Measurements from ENCODE around the gene FAM47C.
"Not testable (repeated sequence)": the region's sequence is repeated elsewhere in the genome, so short reads cannot be mapped to it uniquely, and the experiment has no call there.

Gene FAM47C

DNA sequence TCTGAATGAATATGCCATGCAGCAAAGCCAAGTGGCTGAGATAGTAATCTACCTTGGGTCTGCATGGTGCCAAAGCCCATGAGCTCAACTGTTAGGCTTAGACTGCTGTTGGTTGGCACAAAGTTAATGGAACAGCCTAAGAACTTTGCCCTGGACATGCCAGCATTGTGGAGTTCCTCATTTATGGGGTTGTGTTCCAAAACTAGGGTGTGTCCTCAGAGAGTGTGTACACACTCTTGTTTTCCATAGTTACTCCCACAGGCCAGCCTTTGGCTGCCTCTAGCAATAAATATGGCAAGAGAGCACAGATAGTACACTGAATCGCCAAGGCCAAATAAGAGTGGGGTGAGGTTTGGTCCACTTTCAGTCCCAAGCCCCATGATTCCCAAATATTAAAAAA, 30.6 kb downstream of the FAM47C start:
- H3K36me3 ChIP-seq (ENCODE audit: low read length); H4K20me1 ChIP-seq (ENCODE audit: low read depth, low read length); H3K9ac ChIP-seq (ENCODE audit: low read length); H3K9me2 ChIP-seq (replicated peaks; ENCODE audit: insufficient read depth, low read length); H3K79me2 ChIP-seq (ENCODE audit: insufficient read depth, low read length); H3K27ac ChIP-seq (ENCODE audit: low read depth, low read length); H3K4me2 ChIP-seq (ENCODE audit: low read depth, low read length, poor library complexity, severe bottlenecking); H3F3A ChIP-seq (ENCODE audit: insufficient read depth); H3K27me3 ChIP-seq (ENCODE audit: low read length); H3K9me3 ChIP-seq (ENCODE audit: insufficient read depth, low read length); H3K4me3 ChIP-seq (ENCODE audit: insufficient read depth, low read length, poor library complexity, severe bottlenecking); H2AFZ ChIP-seq (ENCODE audit: low read depth, low read length, severe bottlenecking): not testable (repeated sequence)

DNA sequence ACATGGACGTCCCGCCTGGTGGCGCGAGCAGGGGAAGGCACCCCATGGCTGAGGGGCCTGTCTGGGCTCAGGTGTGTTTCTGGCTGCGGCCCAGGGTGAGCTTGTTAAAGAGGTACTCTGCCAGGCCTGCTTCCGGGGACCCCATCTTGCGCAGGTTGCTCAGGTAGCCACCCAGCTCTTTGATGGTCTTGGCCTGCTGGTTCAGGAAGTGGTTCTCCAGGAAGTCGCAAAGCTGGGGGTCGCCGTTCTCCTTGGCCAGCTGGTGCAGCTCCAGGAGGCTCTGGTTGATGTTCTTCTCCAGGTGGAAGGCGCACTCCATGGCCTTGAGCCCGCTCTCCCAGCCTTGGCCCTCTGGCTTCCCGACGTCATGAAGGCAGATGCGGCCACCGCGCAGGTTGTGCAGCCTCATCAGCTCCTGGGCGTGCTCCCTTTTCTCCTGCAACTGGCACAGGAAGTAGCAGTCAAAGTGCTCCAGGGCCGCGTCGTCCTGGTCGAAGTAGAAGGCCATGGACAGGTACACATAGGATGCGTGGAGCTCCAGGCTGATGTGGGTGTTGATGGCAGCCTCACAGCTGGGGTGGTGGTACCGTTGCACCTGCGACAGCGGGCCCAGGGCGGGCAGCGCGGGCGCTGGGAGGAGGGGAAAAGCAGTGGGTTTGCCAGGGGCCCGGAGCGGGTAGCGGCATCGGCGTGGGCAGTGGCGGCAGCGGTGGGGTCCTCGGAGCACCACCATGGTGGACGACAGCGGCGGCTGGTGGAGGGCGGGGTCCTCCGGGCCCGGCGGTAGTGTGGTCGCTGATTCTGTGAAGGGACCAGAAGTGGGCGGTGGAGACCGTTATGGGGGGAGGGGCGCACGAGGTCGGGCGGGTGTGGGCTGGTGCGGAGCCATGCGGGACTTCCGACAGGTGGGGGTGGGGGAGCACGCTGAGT, 35.1 kb downstream of the FAM47C start:
- not testable (repeated sequence) for H3K27me3 ChIP-seq (ENCODE audit: low read length); H3F3A ChIP-seq (ENCODE audit: insufficient read depth); H3K9ac ChIP-seq (ENCODE audit: low read length); H3K4me3 ChIP-seq (ENCODE audit: insufficient read depth, low read length, poor library complexity, severe bottlenecking); H3K4me2 ChIP-seq (ENCODE audit: low read depth, low read length, poor library complexity, severe bottlenecking); H3K9me2 ChIP-seq (replicated peaks; ENCODE audit: insufficient read depth, low read length); H4K20me1 ChIP-seq (ENCODE audit: low read depth, low read length); H2AFZ ChIP-seq (ENCODE audit: low read depth, low read length, severe bottlenecking); H3K27ac ChIP-seq (ENCODE audit: low read depth, low read length); H3K79me2 ChIP-seq (ENCODE audit: insufficient read depth, low read length); H3K36me3 ChIP-seq (ENCODE audit: low read length); H3K9me3 ChIP-seq (ENCODE audit: insufficient read depth, low read length)

DNA sequence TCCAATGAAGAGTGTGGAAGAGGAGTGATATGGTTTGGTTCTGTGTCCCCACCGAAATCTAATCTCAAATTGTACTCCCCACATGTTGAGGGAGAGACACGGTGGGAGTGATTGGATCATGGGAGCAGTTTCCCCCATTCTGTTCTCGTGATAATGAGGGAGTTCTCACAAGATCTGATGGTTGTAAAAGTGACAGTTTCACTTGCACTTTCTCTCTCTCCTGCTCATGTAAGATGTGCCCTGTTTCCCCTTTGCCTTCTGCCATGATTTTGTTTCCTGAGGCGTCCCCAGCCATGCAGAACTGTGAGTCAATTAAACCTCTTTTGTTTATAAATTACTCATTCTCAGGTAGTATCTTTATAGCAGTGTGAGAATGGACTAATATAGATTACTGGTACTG, 39.6 kb downstream of the FAM47C start:
- no peaks in the 10 kb centered on the region for H3K79me2 ChIP-seq (ENCODE audit: insufficient read depth, low read length)
- no peaks in the 10 kb centered on the region for H3K36me3 ChIP-seq (ENCODE audit: low read length)
- TF ChIP-seq, protein P1, sequence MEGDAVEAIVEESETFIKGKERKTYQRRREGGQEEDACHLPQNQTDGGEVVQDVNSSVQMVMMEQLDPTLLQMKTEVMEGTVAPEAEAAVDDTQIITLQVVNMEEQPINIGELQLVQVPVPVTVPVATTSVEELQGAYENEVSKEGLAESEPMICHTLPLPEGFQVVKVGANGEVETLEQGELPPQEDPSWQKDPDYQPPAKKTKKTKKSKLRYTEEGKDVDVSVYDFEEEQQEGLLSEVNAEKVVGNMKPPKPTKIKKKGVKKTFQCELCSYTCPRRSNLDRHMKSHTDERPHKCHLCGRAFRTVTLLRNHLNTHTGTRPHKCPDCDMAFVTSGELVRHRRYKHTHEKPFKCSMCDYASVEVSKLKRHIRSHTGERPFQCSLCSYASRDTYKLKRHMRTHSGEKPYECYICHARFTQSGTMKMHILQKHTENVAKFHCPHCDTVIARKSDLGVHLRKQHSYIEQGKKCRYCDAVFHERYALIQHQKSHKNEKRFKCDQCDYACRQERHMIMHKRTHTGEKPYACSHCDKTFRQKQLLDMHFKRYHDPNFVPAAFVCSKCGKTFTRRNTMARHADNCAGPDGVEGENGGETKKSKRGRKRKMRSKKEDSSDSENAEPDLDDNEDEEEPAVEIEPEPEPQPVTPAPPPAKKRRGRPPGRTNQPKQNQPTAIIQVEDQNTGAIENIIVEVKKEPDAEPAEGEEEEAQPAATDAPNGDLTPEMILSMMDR (IDR thresholded peaks at IDR 0.05; ENCODE audit: insufficient read depth, low read length, poor library complexity, severe bottlenecking): no peak
- no peak for TF ChIP-seq EZH2phosphoT487 (conservative IDR thresholded peaks at IDR 0.05; ENCODE audit: low read length)
- H2AFZ ChIP-seq (ENCODE audit: low read depth, low read length, severe bottlenecking): no peak overlapping the region
- no peaks in the 10 kb centered on the region for H3K9me2 ChIP-seq (replicated peaks; ENCODE audit: insufficient read depth, low read length)
- H3F3A ChIP-seq (ENCODE audit: insufficient read depth): no peaks in the 10 kb centered on the region
- no peak overlapping the region for H3K4me2 ChIP-seq (ENCODE audit: low read depth, low read length, poor library complexity, severe bottlenecking)
- no peaks in the 10 kb centered on the region for H3K27me3 ChIP-seq (ENCODE audit: low read length)
- no peaks in the 10 kb centered on the region for H4K20me1 ChIP-seq (ENCODE audit: low read depth, low read length)
- H3K4me3 ChIP-seq (ENCODE audit: insufficient read depth, low read length, poor library complexity, severe bottlenecking): no peak overlapping the region
- no peak overlapping the region for H3K9ac ChIP-seq (ENCODE audit: low read length)
- no peaks in the 10 kb centered on the region for H3K9me3 ChIP-seq (ENCODE audit: insufficient read depth, low read length)
- no peak overlapping the region for H3K27ac ChIP-seq (ENCODE audit: low read depth, low read length)

DNA sequence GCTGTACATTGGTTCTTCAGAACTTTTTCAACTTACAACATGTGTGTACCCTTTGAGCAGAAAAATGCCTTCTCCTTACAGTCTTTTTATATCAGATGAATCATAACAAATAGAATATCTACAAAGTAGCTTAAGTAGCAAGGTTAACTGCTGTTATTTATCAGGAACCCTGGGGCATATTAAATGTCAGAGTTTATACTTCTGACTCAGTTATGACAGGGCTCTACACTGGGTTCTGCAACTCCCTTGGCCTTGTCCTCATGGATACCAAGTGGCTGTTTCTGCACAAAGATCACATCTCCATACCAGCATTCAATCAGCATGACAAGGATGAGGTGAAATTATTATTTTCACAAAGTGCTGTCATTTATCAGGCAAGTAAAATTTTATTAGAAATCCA, 49.4 kb downstream of the FAM47C start:
- H3K9ac ChIP-seq (ENCODE audit: low read length); H3K4me2 ChIP-seq (ENCODE audit: low read depth, low read length, poor library complexity, severe bottlenecking); H3K27ac ChIP-seq (ENCODE audit: low read depth, low read length); H3K9me3 ChIP-seq (ENCODE audit: insufficient read depth, low read length); H3K9me2 ChIP-seq (replicated peaks; ENCODE audit: insufficient read depth, low read length); H3K36me3 ChIP-seq (ENCODE audit: low read length); H4K20me1 ChIP-seq (ENCODE audit: low read depth, low read length); H3K79me2 ChIP-seq (ENCODE audit: insufficient read depth, low read length); H3K27me3 ChIP-seq (ENCODE audit: low read length); H3K4me3 ChIP-seq (ENCODE audit: insufficient read depth, low read length, poor library complexity, severe bottlenecking); H3F3A ChIP-seq (ENCODE audit: insufficient read depth); H2AFZ ChIP-seq (ENCODE audit: low read depth, low read length, severe bottlenecking): not testable (repeated sequence)

DNA sequence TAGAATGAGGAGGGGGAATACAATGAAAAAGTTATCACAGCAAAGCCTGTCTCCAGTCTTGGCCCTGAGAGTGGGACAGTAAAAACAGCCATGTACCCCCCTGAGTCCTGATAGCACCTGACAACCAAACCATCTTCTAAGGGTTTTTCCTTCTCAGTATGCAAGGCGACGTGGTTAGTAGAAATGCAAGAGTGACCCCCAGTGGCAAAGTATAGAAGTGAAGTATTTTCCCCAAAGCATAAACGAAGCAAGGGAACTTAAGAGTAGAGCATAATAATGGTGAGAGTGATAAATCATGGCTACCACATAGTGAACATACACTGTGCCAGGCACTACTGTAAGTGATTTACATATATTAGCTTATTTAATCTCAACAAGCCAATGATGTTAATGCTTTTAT, 52.8 kb downstream of the FAM47C start:
- H3K27ac ChIP-seq (ENCODE audit: low read depth, low read length): no peak overlapping the region
- H3K79me2 ChIP-seq (ENCODE audit: insufficient read depth, low read length): no peaks in the 10 kb centered on the region
- H3K27me3 ChIP-seq (ENCODE audit: low read length): no peaks in the 10 kb centered on the region
- H3K9me2 ChIP-seq (replicated peaks; ENCODE audit: insufficient read depth, low read length): no peaks in the 10 kb centered on the region
- H3K36me3 ChIP-seq (ENCODE audit: low read length): no peaks in the 10 kb centered on the region
- H3K4me2 ChIP-seq (ENCODE audit: low read depth, low read length, poor library complexity, severe bottlenecking): no peak overlapping the region
- TF ChIP-seq EZH2phosphoT487 (conservative IDR thresholded peaks at IDR 0.05; ENCODE audit: low read length): no peak
- TF ChIP-seq, protein P1 (IDR thresholded peaks at IDR 0.05; ENCODE audit: insufficient read depth, low read length, poor library complexity, severe bottlenecking): peak; percentile 13
- H2AFZ ChIP-seq (ENCODE audit: low read depth, low read length, severe bottlenecking): no peak overlapping the region
- no peak overlapping the region for H3K9ac ChIP-seq (ENCODE audit: low read length)
- no peaks in the 10 kb centered on the region for H3F3A ChIP-seq (ENCODE audit: insufficient read depth)
- H4K20me1 ChIP-seq (ENCODE audit: low read depth, low read length): no peaks in the 10 kb centered on the region
- no peak overlapping the region for H3K4me3 ChIP-seq (ENCODE audit: insufficient read depth, low read length, poor library complexity, severe bottlenecking)
- H3K9me3 ChIP-seq (ENCODE audit: insufficient read depth, low read length): no peaks in the 10 kb centered on the region
